Stomach (tissue), 4 donors: Measurements from ENCODE around the gene NDUFB1.

Experiments used
- CTCF ChIP-seq, 7 experiments: fragments of 450-650 bp in 4 of 7; fragments of 200-600 bp in 3 of 7; sonication (generic) in 3 of 7; IDR thresholded peaks; one replicate each; pipeline ENCODE4 v1.5.1; 2016 to 2019; ENCODE audit warnings: antibody characterized with exemption in 7 of 7, control low read depth in 2 of 7, mild to moderate bottlenecking in 1 of 7
- POLR2AphosphoS5 ChIP-seq, 3 donors: sonication (generic); formaldehyde crosslinking; IDR thresholded peaks; one replicate each; pipeline ENCODE4 v1.6.1; 2016; ENCODE audit warnings: antibody characterized with exemption in 3 of 3

GRCh38 chr14:92164958-92165357 is 43.5 kb upstream of the NDUFB1 start:
- no peak for TF ChIP-seq CTCF (IDR thresholded peaks at IDR 0.05)
- no peak for TF ChIP-seq POLR2AphosphoS5 (IDR thresholded peaks at IDR 0.05)
